Neural cell (in vitro differentiated cells): Measurements from ENCODE around the gene CBX6.

ENCODE experiments used
- POLR2AphosphoS5 ChIP-seq: IDR thresholded peaks from 2 replicates; pipeline ENCODE4 v1.6.1; 2012
- RAD21 ChIP-seq: fragments of 450-650 bp; conservative IDR thresholded peaks from 2 replicates; pipeline ENCODE4 v1.6.1; 2014; ENCODE audit warnings: antibody characterized with exemption, mild to moderate bottlenecking, moderate library complexity
- TF ChIP-seq, protein P1 (sequence below): fragments of 450-650 bp; IDR thresholded peaks from 2 replicates; pipeline ENCODE4 v1.5.1; 2014; ENCODE audit warnings: antibody characterized with exemption, mild to moderate bottlenecking, moderate library complexity; ENCODE audit not compliant: poor library complexity, severe bottlenecking
- TF ChIP-seq, protein P2 (sequence below): IDR thresholded peaks from 2 replicates; pipeline ENCODE4 v1.6.1; 2012; ENCODE audit warnings: borderline replicate concordance

DNA sequence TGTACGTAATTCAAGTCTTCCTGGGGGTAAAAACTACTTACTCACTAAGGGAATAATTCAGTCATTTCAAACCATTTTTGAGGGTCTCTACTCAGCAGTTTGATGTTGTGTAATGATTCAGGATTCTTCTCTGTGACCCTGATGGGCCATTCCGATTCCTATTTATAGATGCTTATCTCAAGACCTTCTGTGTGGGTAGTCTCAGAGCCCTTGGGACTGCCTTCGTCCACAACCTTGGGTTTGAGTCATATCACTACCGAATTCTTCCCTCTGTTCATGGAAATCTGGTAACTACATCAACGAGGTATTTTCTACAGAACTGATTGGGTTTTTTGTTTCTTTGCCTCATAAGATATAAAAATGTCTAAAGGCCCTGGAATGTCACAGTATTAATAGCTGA, 14.3 kb upstream of the CBX6 start:
- TF ChIP-seq, protein P1, sequence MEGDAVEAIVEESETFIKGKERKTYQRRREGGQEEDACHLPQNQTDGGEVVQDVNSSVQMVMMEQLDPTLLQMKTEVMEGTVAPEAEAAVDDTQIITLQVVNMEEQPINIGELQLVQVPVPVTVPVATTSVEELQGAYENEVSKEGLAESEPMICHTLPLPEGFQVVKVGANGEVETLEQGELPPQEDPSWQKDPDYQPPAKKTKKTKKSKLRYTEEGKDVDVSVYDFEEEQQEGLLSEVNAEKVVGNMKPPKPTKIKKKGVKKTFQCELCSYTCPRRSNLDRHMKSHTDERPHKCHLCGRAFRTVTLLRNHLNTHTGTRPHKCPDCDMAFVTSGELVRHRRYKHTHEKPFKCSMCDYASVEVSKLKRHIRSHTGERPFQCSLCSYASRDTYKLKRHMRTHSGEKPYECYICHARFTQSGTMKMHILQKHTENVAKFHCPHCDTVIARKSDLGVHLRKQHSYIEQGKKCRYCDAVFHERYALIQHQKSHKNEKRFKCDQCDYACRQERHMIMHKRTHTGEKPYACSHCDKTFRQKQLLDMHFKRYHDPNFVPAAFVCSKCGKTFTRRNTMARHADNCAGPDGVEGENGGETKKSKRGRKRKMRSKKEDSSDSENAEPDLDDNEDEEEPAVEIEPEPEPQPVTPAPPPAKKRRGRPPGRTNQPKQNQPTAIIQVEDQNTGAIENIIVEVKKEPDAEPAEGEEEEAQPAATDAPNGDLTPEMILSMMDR = no peak
- TF ChIP-seq RAD21 = no peak
- no peak for TF ChIP-seq POLR2AphosphoS5
- TF ChIP-seq, protein P2, sequence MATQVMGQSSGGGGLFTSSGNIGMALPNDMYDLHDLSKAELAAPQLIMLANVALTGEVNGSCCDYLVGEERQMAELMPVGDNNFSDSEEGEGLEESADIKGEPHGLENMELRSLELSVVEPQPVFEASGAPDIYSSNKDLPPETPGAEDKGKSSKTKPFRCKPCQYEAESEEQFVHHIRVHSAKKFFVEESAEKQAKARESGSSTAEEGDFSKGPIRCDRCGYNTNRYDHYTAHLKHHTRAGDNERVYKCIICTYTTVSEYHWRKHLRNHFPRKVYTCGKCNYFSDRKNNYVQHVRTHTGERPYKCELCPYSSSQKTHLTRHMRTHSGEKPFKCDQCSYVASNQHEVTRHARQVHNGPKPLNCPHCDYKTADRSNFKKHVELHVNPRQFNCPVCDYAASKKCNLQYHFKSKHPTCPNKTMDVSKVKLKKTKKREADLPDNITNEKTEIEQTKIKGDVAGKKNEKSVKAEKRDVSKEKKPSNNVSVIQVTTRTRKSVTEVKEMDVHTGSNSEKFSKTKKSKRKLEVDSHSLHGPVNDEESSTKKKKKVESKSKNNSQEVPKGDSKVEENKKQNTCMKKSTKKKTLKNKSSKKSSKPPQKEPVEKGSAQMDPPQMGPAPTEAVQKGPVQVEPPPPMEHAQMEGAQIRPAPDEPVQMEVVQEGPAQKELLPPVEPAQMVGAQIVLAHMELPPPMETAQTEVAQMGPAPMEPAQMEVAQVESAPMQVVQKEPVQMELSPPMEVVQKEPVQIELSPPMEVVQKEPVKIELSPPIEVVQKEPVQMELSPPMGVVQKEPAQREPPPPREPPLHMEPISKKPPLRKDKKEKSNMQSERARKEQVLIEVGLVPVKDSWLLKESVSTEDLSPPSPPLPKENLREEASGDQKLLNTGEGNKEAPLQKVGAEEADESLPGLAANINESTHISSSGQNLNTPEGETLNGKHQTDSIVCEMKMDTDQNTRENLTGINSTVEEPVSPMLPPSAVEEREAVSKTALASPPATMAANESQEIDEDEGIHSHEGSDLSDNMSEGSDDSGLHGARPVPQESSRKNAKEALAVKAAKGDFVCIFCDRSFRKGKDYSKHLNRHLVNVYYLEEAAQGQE = no peak
